B cell (primary cell): ENCODE measurements around the gene RTTN. TPM values are rescaled to one million over a fixed set of nuclear protein-coding genes. Genes with fewer than 3 reads are reported as not detected.

Experiments used
- ATAC-seq: fragments of 200-7000 bp; cut with Tn5 transposase; one replicate; pipeline ENCODE4 v1.10.0; 2021; ENCODE audit warnings: low read depth, mild to moderate bottlenecking, moderate number of reproducible peaks, moderate library complexity
- CTCF ChIA-PET: fragments of 350-600 bp; sonication (Branson Sonifier 250); formaldehyde crosslinking; loops from one replicate; lab custom pipeline; 2021; ENCODE audit warnings: antibody characterized with exemption, inconsistent platforms; lab: Charles Lee
- POLR2A ChIA-PET: fragments of 350-600 bp; sonication (Branson Sonifier 250); formaldehyde crosslinking; loops from one replicate; lab custom pipeline; 2021; ENCODE audit warnings: antibody characterized with exemption; lab: Charles Lee
- DNase-seq: peaks from one replicate; pipeline ENCODE4 v3.0.0; 2013
- H2AFZ ChIP-seq: 2 replicates; pipeline ENCODE4 v1.6.1; 2012; ENCODE audit warnings: mild to moderate bottlenecking, low read depth, low read length; ENCODE audit not compliant: insufficient read depth, poor library complexity, severe bottlenecking
- H3K27ac ChIP-seq, 2 donors: 1 replicate in 1 of 2; 2 replicates in 1 of 2; pipeline ENCODE4 v1.5.1; 2012 to 2013; ENCODE audit warnings: low read length in 2 of 2, mild to moderate bottlenecking in 2 of 2, moderate library complexity in 1 of 2
- H3K27me3 ChIP-seq, 4 experiments: fragments of 200-600 bp in 1 of 4; sonication (generic) in 1 of 4; replicated peaks in 1 of 4; 1 replicate in 2 of 4; 2 replicates in 2 of 4; pipeline versions ENCODE4 v1.6.1 to v1.7.0; 2013 to 2016; ENCODE audit warnings: low read length in 3 of 4, mild to moderate bottlenecking in 2 of 4, mixed read lengths in 1 of 4, moderate library complexity in 1 of 4; ENCODE audit not compliant: insufficient read depth in 4 of 4, control insufficient read depth in 3 of 4; ENCODE audit errors: control extremely low read depth in 1 of 4
- H3K36me3 ChIP-seq, 2 experiments: replicated peaks in 1 of 2; 1 replicate in 1 of 2; 2 replicates in 1 of 2; pipeline versions ENCODE4 v1.6.1 to v1.7.1; 2013; ENCODE audit warnings: low read length in 1 of 2; ENCODE audit not compliant: insufficient read depth in 2 of 2, control insufficient read depth in 1 of 2; ENCODE audit errors: control extremely low read depth in 1 of 2, extremely low read depth in 1 of 2
- H3K4me1 ChIP-seq, 2 donors: fragments of 200-600 bp in 1 of 2; sonication (generic) in 1 of 2; 1 replicate in 1 of 2; 2 replicates in 1 of 2; pipeline versions ENCODE4 v1.5.1 to v1.6.1; 2013 to 2017; ENCODE audit warnings: low read length in 2 of 2; ENCODE audit not compliant: control insufficient read depth in 2 of 2, insufficient read depth in 2 of 2
- H3K4me2 ChIP-seq: replicated peaks from 2 replicates; pipeline ENCODE3; 2012; ENCODE audit warnings: mild to moderate bottlenecking, low read depth, low read length; ENCODE audit not compliant: poor library complexity, severe bottlenecking
- H3K4me3 ChIP-seq, 5 experiments: fragments of 200-600 bp in 1 of 5; sonication (generic) in 1 of 5; 1 replicate in 3 of 5; 2 replicates in 2 of 5; pipeline versions ENCODE4 v1.5.1 to v1.7.0; 2011 to 2016; ENCODE audit warnings: low read length in 4 of 5, mild to moderate bottlenecking in 4 of 5, low read depth in 2 of 5, control low read depth in 1 of 5, moderate library complexity in 1 of 5; ENCODE audit not compliant: insufficient read depth in 1 of 5; ENCODE audit errors: control extremely low read depth in 1 of 5, extremely low read depth in 1 of 5
- H3K79me2 ChIP-seq: fragments of 200-600 bp; sonication (generic); one replicate; pipeline ENCODE4 v1.6.0; 2016; ENCODE audit warnings: low read length; ENCODE audit not compliant: control insufficient read depth, insufficient read depth
- H3K9ac ChIP-seq: fragments of 200-600 bp; sonication (generic); 2 replicates; pipeline ENCODE4 v1.6.1; 2017; ENCODE audit warnings: mild to moderate bottlenecking, low read length, moderate library complexity
- H3K9me3 ChIP-seq, 3 donors: one replicate each; pipeline versions ENCODE4 v1.6.1 to v1.7.1; 2013; ENCODE audit warnings: low read length in 2 of 3; ENCODE audit not compliant: control insufficient read depth in 2 of 3, insufficient read depth in 1 of 3; ENCODE audit errors: control extremely low read depth in 1 of 3
- H4K20me1 ChIP-seq: 2 replicates; pipeline ENCODE4 v1.6.0; 2012; ENCODE audit warnings: mild to moderate bottlenecking, low read length; ENCODE audit not compliant: insufficient read depth, control insufficient read depth, poor library complexity, severe bottlenecking
- H3K27ac Mint-ChIP-seq: one replicate; pipeline ENCODE4 v1.8.0; 2021; ENCODE audit warnings: mixed read lengths
- H3K27me3 Mint-ChIP-seq: one replicate; pipeline ENCODE4 v1.8.0; 2021; ENCODE audit warnings: mixed read lengths
- H3K4me1 Mint-ChIP-seq: one replicate; pipeline ENCODE4 v1.8.0; 2021; ENCODE audit warnings: mixed read lengths
- H3K4me3 Mint-ChIP-seq: one replicate; pipeline ENCODE4 v1.8.0; 2021; ENCODE audit warnings: mixed read lengths
- H3K9me3 Mint-ChIP-seq: one replicate; pipeline ENCODE4 v1.8.0; 2022; ENCODE audit warnings: mixed read lengths; ENCODE audit not compliant: insufficient read depth
- EZH2 ChIP-seq: IDR thresholded peaks from 2 replicates; pipeline ENCODE4 v1.6.1; 2012; ENCODE audit warnings: borderline replicate concordance, low read depth, mild to moderate bottlenecking, moderate library complexity, low read length; ENCODE audit not compliant: insufficient read depth, poor library complexity, severe bottlenecking
- WGBS: methylation state at CpG from one replicate; pipeline ENCODE4 v1.1.5; 2013; ENCODE audit warnings: missing lambda C conversion rate; ENCODE audit not compliant: insufficient coverage; 5-methylcytosine and 5-hydroxymethylcytosine counted together
- intact Hi-C: fragments of 100-400 bp; cut with micrococcal nuclease; formaldehyde crosslinking; loops from one replicate; pipeline ENCODE4 v1.10.0; 2022
- polyA plus RNA-seq: library from polyadenylated mRNA; depleted of rRNA; stranded (reverse); fragments of >200 nt; gene quantifications from 2 replicates; pipeline ENCODE4 v1.2.3, GENCODE V29; 2012
- total RNA-seq, 2 donors: library from RNA; stranded (reverse); fragments of 120-200 nt in 1 of 2; gene quantifications; 1 replicate in 1 of 2; 2 replicates in 1 of 2; pipeline versions ENCODE4 v1.2.3 to v1.2.4, GENCODE V29; 2013 to 2022
- TF ChIP-seq, protein P1 (sequence below): fragments of 200-600 bp; IDR thresholded peaks from one replicate; pipeline ENCODE4 v1.8.0; 2022; ENCODE audit warnings: antibody characterized with exemption, mild to moderate bottlenecking

The RTTN gene
- total and polyA plus RNA-seq, 2 donors (not counting 1 experiment from before 2014, with no cell fraction given), result 10.0 to 41.2 TPM

- no peak for DNase-seq
- Histone ChIP-seq H4K20me1 (no peaks in the 10 kb centered on the region), H3K4me3 (no peak overlapping the region), H3K79me2 (no peaks in the 10 kb centered on the region), H3K9ac (no peak overlapping the region), H3K9me3 (no peaks in the 10 kb centered on the region), H3K4me1 (no peaks in the 10 kb centered on the region), H3K27me3 (no peaks in the 10 kb centered on the region), H2AFZ (no peak overlapping the region), H3K27ac (no peak overlapping the region), H3K36me3 (peaks cover 1 to 43% of the 10 kb centered on the region in 2 experiments), H3K4me2 (no peak overlapping the region)
- CTCF ChIA-PET, result no interaction called here
- WGBS, result no CpG with 5 or more reads among the region's 3 CpGs
- H3K9me3 Mint-ChIP-seq, result no peaks in the 10 kb centered on the region
- POLR2A ChIA-PET, result no interaction called here
- H3K27ac Mint-ChIP-seq, result no peak overlapping the region
- intact Hi-C loops, result no loop called here
- no peaks in the 10 kb centered on the region for H3K27me3 Mint-ChIP-seq
- H3K4me1 Mint-ChIP-seq, result peaks cover 11% of the 10 kb centered on the region
- no peak for ATAC-seq
- TF ChIP-seq, protein P1, sequence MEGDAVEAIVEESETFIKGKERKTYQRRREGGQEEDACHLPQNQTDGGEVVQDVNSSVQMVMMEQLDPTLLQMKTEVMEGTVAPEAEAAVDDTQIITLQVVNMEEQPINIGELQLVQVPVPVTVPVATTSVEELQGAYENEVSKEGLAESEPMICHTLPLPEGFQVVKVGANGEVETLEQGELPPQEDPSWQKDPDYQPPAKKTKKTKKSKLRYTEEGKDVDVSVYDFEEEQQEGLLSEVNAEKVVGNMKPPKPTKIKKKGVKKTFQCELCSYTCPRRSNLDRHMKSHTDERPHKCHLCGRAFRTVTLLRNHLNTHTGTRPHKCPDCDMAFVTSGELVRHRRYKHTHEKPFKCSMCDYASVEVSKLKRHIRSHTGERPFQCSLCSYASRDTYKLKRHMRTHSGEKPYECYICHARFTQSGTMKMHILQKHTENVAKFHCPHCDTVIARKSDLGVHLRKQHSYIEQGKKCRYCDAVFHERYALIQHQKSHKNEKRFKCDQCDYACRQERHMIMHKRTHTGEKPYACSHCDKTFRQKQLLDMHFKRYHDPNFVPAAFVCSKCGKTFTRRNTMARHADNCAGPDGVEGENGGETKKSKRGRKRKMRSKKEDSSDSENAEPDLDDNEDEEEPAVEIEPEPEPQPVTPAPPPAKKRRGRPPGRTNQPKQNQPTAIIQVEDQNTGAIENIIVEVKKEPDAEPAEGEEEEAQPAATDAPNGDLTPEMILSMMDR, result no peak
- no peak for TF ChIP-seq EZH2
- H3K4me3 Mint-ChIP-seq, result no peak overlapping the region
Measured at GRCh38 chr18:70024829-70025228, 180.7 kb downstream of the RTTN start.

DNA sequence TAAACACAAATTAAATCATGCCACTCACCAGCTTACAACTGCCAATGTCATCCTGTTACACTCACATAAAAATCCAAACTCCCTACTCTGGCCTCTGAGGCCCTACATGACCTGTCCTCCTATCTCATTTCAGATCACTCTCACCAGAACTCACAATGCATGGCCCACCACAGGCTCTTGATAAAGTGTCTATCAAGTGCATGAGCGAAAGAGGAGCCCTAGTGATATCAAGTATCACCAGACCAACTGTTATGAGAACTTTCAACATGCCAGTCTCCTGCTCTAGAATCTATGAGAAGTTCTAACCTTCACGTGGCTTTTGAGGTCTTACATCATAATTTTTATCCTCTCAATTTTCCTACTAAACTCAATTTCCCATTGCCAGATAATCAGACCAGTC, 181.4 kb downstream of the RTTN start:
- no peak overlapping the region for H3K9ac ChIP-seq
- no peaks in the 10 kb centered on the region for H3K79me2 ChIP-seq
- Mint-ChIP-seq H3K27ac (no peak overlapping the region), H3K4me1 (peaks cover 11% of the 10 kb centered on the region), H3K9me3 (no peaks in the 10 kb centered on the region), H3K27me3 (no peaks in the 10 kb centered on the region), H3K4me3 (no peak overlapping the region)
- H3K4me3 ChIP-seq, result no peak overlapping the region
- H2AFZ ChIP-seq, result no peak overlapping the region
- intact Hi-C loops, result no loop called here
- no peak for ATAC-seq
- H3K9me3 ChIP-seq, result no peaks in the 10 kb centered on the region
- no peak overlapping the region for H3K27ac ChIP-seq
- POLR2A ChIA-PET, result no interaction called here
- peaks cover under 1 to 43% of the 10 kb centered on the region in 2 experiments for H3K36me3 ChIP-seq
- CTCF ChIA-PET, result no interaction called here
- no peak overlapping the region for H3K4me2 ChIP-seq
- DNase-seq, result no peak
- TF ChIP-seq, protein P1, result no peak
- TF ChIP-seq EZH2, result no peak
- no peaks in the 10 kb centered on the region for H3K4me1 ChIP-seq
- no peaks in the 10 kb centered on the region for H4K20me1 ChIP-seq
- H3K27me3 ChIP-seq, result no peaks in the 10 kb centered on the region
- WGBS, result 96% methylated on average over 2 of the region's 2 CpGs
